Vagina (tissue), 2 donors: Measurements from ENCODE around the gene GCH1. TPM values are rescaled to one million over a fixed set of nuclear protein-coding genes. Genes with fewer than 3 reads are reported as not detected.
"Not testable (repeated sequence)": the region's sequence is repeated elsewhere in the genome, so short reads cannot be mapped to it uniquely, and the experiment has no call there.

Source experiments
- DNase-seq, 2 donors: peaks; one replicate each; pipeline ENCODE4 v3.0.0-alpha.2; 2017; ENCODE audit errors: extremely low spot score in 2 of 2
- H3K27ac ChIP-seq: fragments of 200-600 bp; sonication (generic); one replicate; pipeline ENCODE4 v1.5.1; 2019
- H3K27me3 ChIP-seq: fragments of 200-600 bp; sonication (generic); one replicate; pipeline ENCODE4 v1.5.1; 2019
- H3K36me3 ChIP-seq, 2 donors: fragments of 200-600 bp; sonication (generic); one replicate each; pipeline ENCODE4 v1.5.1; 2017 to 2019
- H3K4me1 ChIP-seq: fragments of 200-600 bp; sonication (generic); one replicate; pipeline ENCODE4 v1.5.1; 2019
- H3K4me3 ChIP-seq, 2 donors: fragments of 200-600 bp; sonication (generic); 1 replicate in 1 of 2; 2 replicates in 1 of 2; pipeline ENCODE4 v1.5.1; 2016 to 2019
- H3K9me3 ChIP-seq: fragments of 200-600 bp; sonication (generic); one replicate; pipeline ENCODE4 v1.5.1; 2019
- CTCF ChIP-seq, 3 experiments: fragments of 450-650 bp in 2 of 3; fragments of 200-600 bp in 1 of 3; sonication (generic) in 1 of 3; IDR thresholded peaks; one replicate each; pipeline ENCODE4 v1.5.1; 2017 to 2019; ENCODE audit warnings: antibody characterized with exemption in 3 of 3, mild to moderate bottlenecking in 2 of 3, moderate library complexity in 2 of 3
- POLR2A ChIP-seq, 2 donors: fragments of 450-650 bp; IDR thresholded peaks; one replicate each; pipeline ENCODE4 v1.6.1; 2017; ENCODE audit warnings: antibody characterized with exemption in 2 of 2, mild to moderate bottlenecking in 2 of 2, moderate library complexity in 2 of 2
- POLR2AphosphoS5 ChIP-seq, 2 donors: sonication (generic); formaldehyde crosslinking; IDR thresholded peaks; one replicate each; pipeline ENCODE4 v1.9.0; 2017; ENCODE audit warnings: antibody characterized with exemption in 2 of 2, mild to moderate bottlenecking in 2 of 2, low read depth in 1 of 2; ENCODE audit not compliant: insufficient read depth in 1 of 2
- intact Hi-C: fragments of 100-400 bp; cut with DNase I; formaldehyde crosslinking; loops from one replicate; pipeline ENCODE4 v1.15.1; 2023
- total RNA-seq: library from RNA; depleted of rRNA; stranded (reverse); fragments of >200 nt; gene quantifications from one replicate; pipeline ENCODE4 v1.2.3, GENCODE V29; 2016

The GCH1 gene
- total RNA-seq, 1 donor from 2014 or later = 22.1 TPM

DNA sequence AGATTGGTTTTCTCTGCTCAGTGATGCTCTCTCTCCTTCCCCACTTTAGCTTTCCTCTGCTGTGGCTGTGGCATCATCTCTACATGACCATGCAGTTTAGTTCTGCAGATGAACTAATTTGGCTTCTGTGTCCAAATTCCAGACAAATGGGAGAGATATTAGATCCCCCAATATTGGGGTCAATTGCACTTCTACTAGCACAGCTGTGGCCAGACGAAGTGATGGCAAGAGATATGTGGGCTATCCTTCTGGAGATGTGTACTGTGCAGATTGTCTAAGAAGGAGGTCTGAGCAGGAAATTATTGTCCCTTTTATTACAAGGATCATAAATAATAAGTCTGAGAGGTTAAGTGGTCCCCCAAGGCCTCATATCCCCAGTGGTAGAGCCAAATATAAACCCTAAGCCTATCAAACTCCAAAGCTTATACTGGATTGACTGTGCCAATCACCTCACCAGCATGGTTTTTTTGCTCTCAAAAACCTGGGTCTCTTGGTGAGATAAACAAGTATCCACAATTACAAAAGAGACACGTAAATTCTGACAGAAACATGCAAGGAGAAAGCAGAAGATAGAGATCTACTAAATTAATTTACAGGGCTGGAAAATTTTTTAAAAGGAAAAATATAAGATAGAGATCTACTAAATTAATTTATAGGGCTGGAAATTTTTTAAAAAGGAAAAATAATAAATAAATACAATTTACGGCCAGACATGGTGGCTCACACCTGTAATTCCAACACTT, 29.1 kb upstream of the GCH1 start:
- H3K36me3 ChIP-seq = no peaks in the 10 kb centered on the region
- intact Hi-C loops = no loop called here

GRCh38 chr14:54931101-54931500, 28.5 kb upstream of the GCH1 start:
- no peaks in the 10 kb centered on the region for H3K4me1 ChIP-seq

More for the DNA sequence above, 29.1 kb upstream of the GCH1 start:
- H3K4me1 ChIP-seq = no peaks in the 10 kb centered on the region
- H3K27me3 ChIP-seq = no peaks in the 10 kb centered on the region
- H3K9me3 ChIP-seq = no peaks in the 10 kb centered on the region
- no peak for DNase-seq
- no peak overlapping the region for H3K4me3 ChIP-seq
- no peak overlapping the region for H3K27ac ChIP-seq
- no peak for TF ChIP-seq POLR2AphosphoS5 (IDR thresholded peaks at IDR 0.05; ENCODE audit: insufficient read depth in 1 of 2, low read depth in 1 of 2)
- TF ChIP-seq POLR2A (IDR thresholded peaks at IDR 0.05) = no peak
- no peak for TF ChIP-seq CTCF (IDR thresholded peaks at IDR 0.05)

GRCh38 chr14:54929556-54929955, 26.9 kb upstream of the GCH1 start:
- Histone ChIP-seq H3K4me3 (no peak overlapping the region), H3K27ac (no peak overlapping the region), H3K9me3 (no peaks in the 10 kb centered on the region), H3K36me3 (no peaks in the 10 kb centered on the region), H3K27me3 (no peaks in the 10 kb centered on the region), H3K4me1 (no peaks in the 10 kb centered on the region)
- TF ChIP-seq POLR2AphosphoS5 (IDR thresholded peaks at IDR 0.05; ENCODE audit: insufficient read depth in 1 of 2, low read depth in 1 of 2) = no peak
- no peak for TF ChIP-seq CTCF (IDR thresholded peaks at IDR 0.05)
- no peak for TF ChIP-seq POLR2A (IDR thresholded peaks at IDR 0.05)
- no peak for DNase-seq
- intact Hi-C loops = no loop called here

More at GRCh38 chr14:54931101-54931500, 28.5 kb upstream of the GCH1 start:
- no peak overlapping the region for H3K27ac ChIP-seq
- no peaks in the 10 kb centered on the region for H3K9me3 ChIP-seq
- no peak for DNase-seq
- no peak for TF ChIP-seq CTCF (IDR thresholded peaks at IDR 0.05)
- no peak for TF ChIP-seq POLR2AphosphoS5 (IDR thresholded peaks at IDR 0.05; ENCODE audit: insufficient read depth in 1 of 2, low read depth in 1 of 2)
- no peak for TF ChIP-seq POLR2A (IDR thresholded peaks at IDR 0.05)
- no peak overlapping the region for H3K4me3 ChIP-seq
- H3K27me3 ChIP-seq = no peaks in the 10 kb centered on the region
- H3K36me3 ChIP-seq = no peaks in the 10 kb centered on the region
- intact Hi-C loops = no loop called here

- H3K4me1 ChIP-seq = no peaks in the 10 kb centered on the region
- H3K27me3 ChIP-seq = no peaks in the 10 kb centered on the region
- H3K9me3 ChIP-seq = no peaks in the 10 kb centered on the region
- no peak overlapping the region for H3K27ac ChIP-seq
- TF ChIP-seq CTCF (IDR thresholded peaks at IDR 0.05) = no peak
- no peak overlapping the region for H3K4me3 ChIP-seq
- no peaks in the 10 kb centered on the region for H3K36me3 ChIP-seq
- no peak for DNase-seq
- intact Hi-C loops = no loop called here
Observed at GRCh38 chr14:54928216-54928615, 25.6 kb upstream of the GCH1 start.

DNA sequence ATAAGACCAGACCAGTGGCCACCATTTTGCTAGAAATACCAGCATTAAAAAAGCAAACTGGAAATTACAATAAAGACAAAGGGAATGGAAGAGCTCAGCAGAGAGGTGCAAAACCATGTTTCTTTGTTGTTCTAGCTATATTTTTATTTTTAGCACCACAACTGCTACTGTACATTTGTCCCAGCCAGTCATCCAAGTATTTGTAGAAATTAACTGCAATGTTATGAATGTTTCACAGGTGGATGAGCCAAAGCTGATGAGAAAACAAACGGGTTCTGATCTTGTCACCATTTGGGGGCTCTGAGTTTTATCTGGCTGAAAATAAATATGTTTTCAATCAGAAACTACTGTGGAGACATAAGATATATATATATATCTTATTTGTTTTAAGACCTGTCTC, 24.9 kb upstream of the GCH1 start:
- intact Hi-C loops = no loop called here
- no peak for DNase-seq
- H3K27me3 ChIP-seq = no peaks in the 10 kb centered on the region
- TF ChIP-seq POLR2A (IDR thresholded peaks at IDR 0.05) (no peak), CTCF (IDR thresholded peaks at IDR 0.05) (no peak), POLR2AphosphoS5 (IDR thresholded peaks at IDR 0.05; ENCODE audit: insufficient read depth in 1 of 2, low read depth in 1 of 2) (no peak)
- no peaks in the 10 kb centered on the region for H3K4me1 ChIP-seq
- H3K27ac ChIP-seq = no peak overlapping the region
- H3K36me3 ChIP-seq = no peaks in the 10 kb centered on the region
- H3K4me3 ChIP-seq = no peak overlapping the region
- no peaks in the 10 kb centered on the region for H3K9me3 ChIP-seq

GRCh38 chr14:54926570-54926969, 23.9 kb upstream of the GCH1 start:
- H3K4me1 ChIP-seq, H3K27me3 ChIP-seq, DNase-seq, H3K9me3 ChIP-seq, H3K27ac ChIP-seq, H3K36me3 ChIP-seq, intact Hi-C loops, H3K4me3 ChIP-seq: not testable (repeated sequence)
